Endothelial cell of umbilical vein (primary cell): Measurements from ENCODE around the gene TMEM175.

Source experiments
- CTCF ChIP-seq, 2 donors: IDR thresholded peaks; 1 replicate in 1 of 2; 2 replicates in 1 of 2; pipeline ENCODE4 v1.5.1; 2011; ENCODE audit warnings: low read length in 2 of 2, mild to moderate bottlenecking in 2 of 2, moderate library complexity in 2 of 2, control low read depth in 1 of 2, inconsistent platforms in 1 of 2, low read depth in 1 of 2; ENCODE audit not compliant: insufficient read depth in 1 of 2; ENCODE audit errors: extremely low read depth in 1 of 2
- EZH2 ChIP-seq: IDR thresholded peaks from 2 replicates; pipeline ENCODE4 v1.6.1; 2012; ENCODE audit warnings: borderline replicate concordance, low read depth, mild to moderate bottlenecking, moderate library complexity, low read length, inconsistent platforms; ENCODE audit not compliant: severe bottlenecking
- MYC ChIP-seq: IDR thresholded peaks from one replicate; pipeline ENCODE4 v1.6.1; 2011; ENCODE audit warnings: mild to moderate bottlenecking, low read depth, low read length
- POLR2A ChIP-seq: IDR thresholded peaks from 2 replicates; pipeline ENCODE4 v1.6.1; 2012; ENCODE audit warnings: low read depth, mild to moderate bottlenecking, control low read depth, low read length

- TF ChIP-seq EZH2 (no peak), CTCF (IDR thresholded peaks at IDR 0.05; ENCODE audit: extremely low read depth in 1 of 2, insufficient read depth in 1 of 2, low read depth in 1 of 2, low read length in 2 of 2) (no peak), MYC (no peak), POLR2A (no peak)
These were observed 64.1 kb downstream of the TMEM175 start for GRCh38 chr4:996030-996996.
